Left lung (tissue), 10 donors: ENCODE measurements around the gene AGFG1. TPM values are rescaled to one million over a fixed set of nuclear protein-coding genes. Genes with fewer than 3 reads are reported as not detected.
"Not testable (repeated sequence)": the region's sequence is repeated elsewhere in the genome, so short reads cannot be mapped to it uniquely, and the experiment has no call there.

Experiments
- ATAC-seq: fragments of 200-7000 bp; cut with Tn5 transposase; one replicate; pipeline ENCODE4 v1.9.1; 2020; ENCODE audit warnings: moderate library complexity
- DNase-seq, 4 donors: peaks; one replicate each; pipeline ENCODE4 v3.0.0-alpha.2; 2013 to 2020
- H3K27ac ChIP-seq, 2 donors: fragments of 200-600 bp; sonication (generic) in 1 of 2; one replicate each; pipeline versions ENCODE4 v1.5.0 to v1.8.0; 2020 to 2021
- H3K27me3 ChIP-seq, 2 donors: fragments of 200-600 bp; sonication (generic) in 1 of 2; one replicate each; pipeline versions ENCODE4 v1.5.0 to v1.8.0; 2020 to 2021
- H3K36me3 ChIP-seq, 2 donors: fragments of 200-600 bp; sonication (generic) in 1 of 2; one replicate each; pipeline versions ENCODE4 v1.5.0 to v1.8.0; 2020 to 2021
- H3K4me1 ChIP-seq, 2 donors: fragments of 200-600 bp; one replicate each; pipeline ENCODE4 v1.8.0; 2021
- H3K4me3 ChIP-seq, 2 donors: fragments of 200-600 bp; sonication (generic) in 1 of 2; one replicate each; pipeline versions ENCODE4 v1.5.0 to v1.8.0; 2020 to 2021; ENCODE audit warnings: mild to moderate bottlenecking in 1 of 2
- H3K9me3 ChIP-seq, 2 donors: fragments of 200-600 bp; sonication (generic) in 1 of 2; one replicate each; pipeline versions ENCODE4 v1.5.0 to v1.8.0; 2020 to 2021
- CTCF ChIP-seq, 2 donors: fragments of 200-600 bp; sonication (generic) in 1 of 2; IDR thresholded peaks; one replicate each; pipeline versions ENCODE4 v1.5.0 to v1.8.0; 2021; ENCODE audit warnings: antibody characterized with exemption in 2 of 2
- intact Hi-C, 2 donors: fragments of 100-400 bp; cut with DNase I; formaldehyde crosslinking; loops; one replicate each; pipeline versions ENCODE4 v1.11.2 to v1.14.2; 2022
- polyA plus RNA-seq, 6 donors: library from polyadenylated mRNA; unstranded; fragments of 120-200 nt; gene quantifications; one replicate each; pipeline ENCODE4 v1.2.1, GENCODE V29; 2013; ENCODE audit not compliant: insufficient read length in 6 of 6
- total RNA-seq, 2 donors: library from RNA; stranded (reverse); fragmentation: NEBNext Ultra II Directional; extraction: Animal tissue kit (Norgen Biotek cat#: 25700); gene quantifications; one replicate each; pipeline ENCODE4 v1.2.1, GENCODE V29; 2021
- donor health status: DM: no; HTN: yes; CAD: no.
- donor health status: DM: no; HTN: no; CAD: no.

AGFG1 gene
- total and polyA plus RNA-seq, 8 donors, result 57.2 to 118 (median 64.2) TPM

- intact Hi-C loops, result no loop called here
- H3K9me3 ChIP-seq, result peaks cover 0 to 5% of the 10 kb centered on the region in 2 donors
- H3K4me1 ChIP-seq, result no peaks in the 10 kb centered on the region
- no peak overlapping the region for H3K27ac ChIP-seq
- H3K4me3 ChIP-seq, result no peak overlapping the region
- H3K36me3 ChIP-seq, result peaks cover 0 to 72% of the 10 kb centered on the region in 2 donors
- no peak for TF ChIP-seq CTCF (IDR thresholded peaks at IDR 0.05)
- no peak for ATAC-seq
- DNase-seq, result no peak
- no peaks in the 10 kb centered on the region for H3K27me3 ChIP-seq
Measured at GRCh38 chr2:227539465-227539956, 67.6 kb downstream of the AGFG1 start.

GRCh38 chr2:227540352-227540751 is 68.4 kb downstream of the AGFG1 start:
- intact Hi-C loops, H3K27ac ChIP-seq, H3K4me3 ChIP-seq, ATAC-seq, H3K27me3 ChIP-seq, DNase-seq, H3K9me3 ChIP-seq, H3K4me1 ChIP-seq: not testable (repeated sequence)
- H3K36me3 ChIP-seq, result peaks cover 0 to 72% of the 10 kb centered on the region in 2 donors

- no peak for ATAC-seq
- peak in 1 of 4 donors; percentile 47 for DNase-seq
- Histone ChIP-seq H3K36me3 (peaks cover 0 to 48% of the 10 kb centered on the region in 2 donors), H3K27me3 (no peaks in the 10 kb centered on the region), H3K27ac (no peak overlapping the region), H3K4me3 (no peak overlapping the region), H3K4me1 (no peaks in the 10 kb centered on the region), H3K9me3 (no peaks in the 10 kb centered on the region)
- no peak for TF ChIP-seq CTCF (IDR thresholded peaks at IDR 0.05)
- intact Hi-C loops, result no loop called here
Measured at GRCh38 chr2:227545990-227546389, 74.0 kb downstream of the AGFG1 start.

- H3K4me3 ChIP-seq, result no peak overlapping the region
- ATAC-seq (no peak), DNase-seq (no peak)
- H3K4me1 ChIP-seq, result no peaks in the 10 kb centered on the region
- H3K36me3 ChIP-seq, result peaks cover 0 to 75% of the 10 kb centered on the region in 2 donors
- no peaks in the 10 kb centered on the region for H3K9me3 ChIP-seq
- intact Hi-C loops, result no loop called here
- no peak for TF ChIP-seq CTCF (IDR thresholded peaks at IDR 0.05)
- no peaks in the 10 kb centered on the region for H3K27me3 ChIP-seq
- no peak overlapping the region for H3K27ac ChIP-seq
Measured at GRCh38 chr2:227551836-227552235, 79.9 kb downstream of the AGFG1 start.

GRCh38 chr2:227562581-227562980 is 90.6 kb downstream of the AGFG1 start:
- intact Hi-C loops, result no loop called here
- Histone ChIP-seq H3K27me3 (no peaks in the 10 kb centered on the region), H3K27ac (no peak overlapping the region), H3K4me1 (no peaks in the 10 kb centered on the region), H3K9me3 (no peaks in the 10 kb centered on the region), H3K4me3 (no peak overlapping the region), H3K36me3 (peaks cover 0 to 23% of the 10 kb centered on the region in 2 donors)
- DNase-seq (no peak), ATAC-seq (no peak)
- TF ChIP-seq CTCF (IDR thresholded peaks at IDR 0.05), result no peak

- no peaks in the 10 kb centered on the region for H3K4me1 ChIP-seq
- peaks cover 0 to 7% of the 10 kb centered on the region in 2 donors for H3K36me3 ChIP-seq
- H3K9me3 ChIP-seq, result no peaks in the 10 kb centered on the region
- ATAC-seq (no peak), DNase-seq (no peak)
- intact Hi-C loops, result no loop called here
- TF ChIP-seq CTCF (IDR thresholded peaks at IDR 0.05), result no peak
- H3K27ac ChIP-seq, result no peak overlapping the region
- H3K4me3 ChIP-seq, result no peak overlapping the region
- H3K27me3 ChIP-seq, result no peaks in the 10 kb centered on the region
Measured at GRCh38 chr2:227565080-227565479, 93.1 kb downstream of the AGFG1 start.
